Tibial nerve (tissue), 3 donors: Measurements from ENCODE around the gene TMEM19.

Experiments used
- POLR2A ChIP-seq, 2 donors: fragments of 450-650 bp; IDR thresholded peaks; one replicate each; pipeline ENCODE4 v1.6.1; 2017; ENCODE audit warnings: antibody characterized with exemption in 2 of 2, mild to moderate bottlenecking in 2 of 2, moderate library complexity in 2 of 2
- TF ChIP-seq, protein P1 (sequence below), 5 experiments: fragments of 200-600 bp in 3 of 5; fragments of 450-650 bp in 2 of 5; sonication (generic) in 3 of 5; IDR thresholded peaks; one replicate each; pipeline ENCODE4 v1.5.1; 2016 to 2019; ENCODE audit warnings: antibody characterized with exemption in 5 of 5, mild to moderate bottlenecking in 3 of 5, moderate library complexity in 2 of 5

DNA sequence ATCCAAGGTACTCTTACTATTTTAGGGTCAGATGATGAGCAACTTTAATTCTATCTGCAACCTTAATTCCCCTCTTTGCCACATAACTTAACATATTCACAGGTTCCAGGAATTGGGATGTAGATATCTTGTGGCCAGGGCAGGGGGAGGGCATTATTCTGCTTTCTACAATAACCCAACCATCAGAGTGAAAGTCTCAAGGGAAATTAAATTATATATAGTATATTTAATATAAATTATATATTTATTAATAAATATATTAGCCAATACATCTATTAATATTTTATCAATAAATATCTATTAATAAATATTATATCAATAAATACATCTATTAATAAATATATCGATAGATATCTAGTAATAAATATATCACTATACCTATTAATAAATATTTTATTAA is 57.1 kb downstream of the TMEM19 start:
- TF ChIP-seq, protein P1, sequence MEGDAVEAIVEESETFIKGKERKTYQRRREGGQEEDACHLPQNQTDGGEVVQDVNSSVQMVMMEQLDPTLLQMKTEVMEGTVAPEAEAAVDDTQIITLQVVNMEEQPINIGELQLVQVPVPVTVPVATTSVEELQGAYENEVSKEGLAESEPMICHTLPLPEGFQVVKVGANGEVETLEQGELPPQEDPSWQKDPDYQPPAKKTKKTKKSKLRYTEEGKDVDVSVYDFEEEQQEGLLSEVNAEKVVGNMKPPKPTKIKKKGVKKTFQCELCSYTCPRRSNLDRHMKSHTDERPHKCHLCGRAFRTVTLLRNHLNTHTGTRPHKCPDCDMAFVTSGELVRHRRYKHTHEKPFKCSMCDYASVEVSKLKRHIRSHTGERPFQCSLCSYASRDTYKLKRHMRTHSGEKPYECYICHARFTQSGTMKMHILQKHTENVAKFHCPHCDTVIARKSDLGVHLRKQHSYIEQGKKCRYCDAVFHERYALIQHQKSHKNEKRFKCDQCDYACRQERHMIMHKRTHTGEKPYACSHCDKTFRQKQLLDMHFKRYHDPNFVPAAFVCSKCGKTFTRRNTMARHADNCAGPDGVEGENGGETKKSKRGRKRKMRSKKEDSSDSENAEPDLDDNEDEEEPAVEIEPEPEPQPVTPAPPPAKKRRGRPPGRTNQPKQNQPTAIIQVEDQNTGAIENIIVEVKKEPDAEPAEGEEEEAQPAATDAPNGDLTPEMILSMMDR (IDR thresholded peaks at IDR 0.05): no peak
- no peak for TF ChIP-seq POLR2A (IDR thresholded peaks at IDR 0.05)
